Measurements from ENCODE around the gene SMPD4. TPM values are rescaled to one million over a fixed set of nuclear protein-coding genes. Genes with fewer than 3 reads are reported as not detected.
"Not testable (repeated sequence)": the region's sequence is repeated elsewhere in the genome, so short reads cannot be mapped to it uniquely, and the experiment has no call there.

Gene SMPD4
- total RNA-seq, 2 experiments from 2014 or later: 67.3 to 74.2 TPM

GRCh38 chr2:130136546-130136945 lies 44.9 kb downstream of the SMPD4 start:
- H3K36me3 Mint-ChIP-seq, POLR2A ChIA-PET, H3K27ac Mint-ChIP-seq: not testable (repeated sequence)

GRCh38 chr2:130135692-130136541 lies 45.5 kb downstream of the SMPD4 start:
- DNase-seq (no peak), ATAC-seq (ENCODE audit: low read depth) (no peak)
- Mint-ChIP-seq H3K4me1 (no peaks in the 10 kb centered on the region), H3K4me3 (no peak overlapping the region), H3K36me3 (no peaks in the 10 kb centered on the region), H3K9me3 (no peaks in the 10 kb centered on the region), H3K27ac (no peak overlapping the region), H3K27me3 (peaks cover 5% of the 10 kb centered on the region)
- POLR2A ChIA-PET: no interaction called here

More at GRCh38 chr2:130136546-130136945, 44.9 kb downstream of the SMPD4 start:
- ATAC-seq (ENCODE audit: low read depth); H3K4me1 Mint-ChIP-seq; H3K4me3 Mint-ChIP-seq; DNase-seq; H3K9me3 Mint-ChIP-seq; H3K27me3 Mint-ChIP-seq: not testable (repeated sequence)

- H3K27me3 Mint-ChIP-seq; H3K4me3 Mint-ChIP-seq; H3K9me3 Mint-ChIP-seq; ATAC-seq (ENCODE audit: low read depth); DNase-seq; H3K4me1 Mint-ChIP-seq; POLR2A ChIA-PET; H3K27ac Mint-ChIP-seq; H3K36me3 Mint-ChIP-seq: not testable (repeated sequence)
Measured at GRCh38 chr2:130129120-130129829, 52.1 kb downstream of the SMPD4 start, which contains the start of gene POTEF. POTEF (minus strand) TSS chr2:130129222; CDS start chr2:130120515, 8,707 bp downstream.

- H3K4me1 Mint-ChIP-seq; H3K9me3 Mint-ChIP-seq; DNase-seq; POLR2A ChIA-PET; H3K4me3 Mint-ChIP-seq; H3K27ac Mint-ChIP-seq; ATAC-seq (ENCODE audit: low read depth); H3K27me3 Mint-ChIP-seq; H3K36me3 Mint-ChIP-seq: not testable (repeated sequence)
Measured at GRCh38 chr2:130128464-130128863, 52.9 kb downstream of the SMPD4 start.

GRCh38 chr2:130127726-130128125 lies 53.7 kb downstream of the SMPD4 start:
- DNase-seq; ATAC-seq (ENCODE audit: low read depth); POLR2A ChIA-PET; H3K36me3 Mint-ChIP-seq; H3K27ac Mint-ChIP-seq; H3K4me3 Mint-ChIP-seq; H3K27me3 Mint-ChIP-seq; H3K4me1 Mint-ChIP-seq; H3K9me3 Mint-ChIP-seq: not testable (repeated sequence)

GRCh38 chr2:130120924-130121323 lies 60.5 kb downstream of the SMPD4 start:
- H3K4me3 Mint-ChIP-seq; H3K4me1 Mint-ChIP-seq; H3K27me3 Mint-ChIP-seq; POLR2A ChIA-PET; H3K9me3 Mint-ChIP-seq; DNase-seq; H3K27ac Mint-ChIP-seq; H3K36me3 Mint-ChIP-seq; ATAC-seq (ENCODE audit: low read depth): not testable (repeated sequence)

GRCh38 chr2:130102597-130103363 lies 78.6 kb downstream of the SMPD4 start:
- H3K4me3 Mint-ChIP-seq; H3K9me3 Mint-ChIP-seq; H3K4me1 Mint-ChIP-seq; H3K27me3 Mint-ChIP-seq; H3K27ac Mint-ChIP-seq; ATAC-seq (ENCODE audit: low read depth); POLR2A ChIA-PET; H3K36me3 Mint-ChIP-seq; DNase-seq: not testable (repeated sequence)

Other genes starting within 250 kb of the SMPD4 start
- under 1 TPM in 1 of 2 experiments, not detected in 1; 0.11 TPM for gene RAB6C, start 201.9 kb downstream of the SMPD4 start, total RNA-seq
- not detected for gene POTEF, start 52.4 kb downstream of the SMPD4 start, total RNA-seq
- gene CCDC74B, start 36.5 kb downstream of the SMPD4 start, total RNA-seq: 1 to 10 TPM; 1.2 to 1.5 TPM
- 100 to 1,000 TPM; 400 to 434 TPM for gene MZT2B, start 660 bp upstream of the SMPD4 start, total RNA-seq
- not detected for gene TUBA3E, start 16.8 kb upstream of the SMPD4 start, total RNA-seq
- 10 to 100 TPM; 64.9 to 65.8 TPM for gene IMP4, start 161.3 kb upstream of the SMPD4 start, total RNA-seq
- gene PTPN18, start 174.5 kb upstream of the SMPD4 start, total RNA-seq: 10 to 100 TPM; 57.7 to 64.5 TPM

All from activated naive CD8-positive, alpha-beta T cell treated with anti-CD3 and anti-CD28 coated beads, Interleukin-2, amount 10 ng/mL, durations not matched to agents 7 days and 5 days (primary cell).